Measurements from ENCODE around the gene ITM2C.

ITM2C gene

DNA sequence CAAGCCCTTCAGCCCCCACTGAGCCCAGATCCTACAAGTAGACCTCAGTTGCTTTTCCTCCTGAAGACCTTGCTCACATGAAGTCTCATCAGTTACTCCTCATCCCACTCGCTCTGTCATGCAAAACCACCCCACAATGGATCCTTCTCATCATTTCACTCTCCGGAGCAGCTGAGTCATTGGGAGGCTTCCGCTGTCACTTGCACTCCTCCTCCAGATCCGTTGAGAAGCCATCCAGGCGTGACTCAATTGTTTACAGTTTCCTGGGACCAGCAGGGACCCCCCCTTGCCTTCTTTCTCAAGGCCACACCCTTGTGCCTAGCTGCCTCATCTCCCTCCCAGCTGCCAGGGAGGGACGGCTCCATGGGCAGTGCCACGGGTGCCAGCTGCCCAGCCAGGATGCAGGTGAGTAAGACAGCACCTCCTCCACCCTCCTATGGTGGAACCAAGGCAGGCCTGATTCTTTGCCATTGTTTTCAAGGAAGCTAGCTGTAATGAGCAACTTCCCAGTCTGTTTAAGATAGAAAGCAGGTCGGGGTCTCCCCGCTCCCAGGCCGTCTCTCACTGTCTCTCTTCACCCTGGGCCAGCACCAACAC, 44.0 kb downstream of the ITM2C start:
- Histone ChIP-seq H3K36me3 (ENCODE audit: insufficient read depth, low read length) (no peaks in the 10 kb centered on the region), H3K9ac (ENCODE audit: insufficient read length) (no peak overlapping the region), H3K4me3 (no peak overlapping the region), H3K9me3 (ENCODE audit: low read depth, low read length) (no peaks in the 10 kb centered on the region), H3K27ac (no peak overlapping the region)
- TF ChIP-seq EZH2 (IDR thresholded peaks at IDR 0.05) (no peak), POLR2AphosphoS5 (IDR thresholded peaks at IDR 0.05; ENCODE audit: borderline replicate concordance, low read depth, low read length) (no peak), FOXP2 (optimal IDR thresholded peaks at IDR 0.05; ENCODE audit: control extremely low read depth, extremely low read length, insufficient read depth) (no peak)
- DNase-seq (ENCODE audit: low read depth, low spot score), result no peak

DNA sequence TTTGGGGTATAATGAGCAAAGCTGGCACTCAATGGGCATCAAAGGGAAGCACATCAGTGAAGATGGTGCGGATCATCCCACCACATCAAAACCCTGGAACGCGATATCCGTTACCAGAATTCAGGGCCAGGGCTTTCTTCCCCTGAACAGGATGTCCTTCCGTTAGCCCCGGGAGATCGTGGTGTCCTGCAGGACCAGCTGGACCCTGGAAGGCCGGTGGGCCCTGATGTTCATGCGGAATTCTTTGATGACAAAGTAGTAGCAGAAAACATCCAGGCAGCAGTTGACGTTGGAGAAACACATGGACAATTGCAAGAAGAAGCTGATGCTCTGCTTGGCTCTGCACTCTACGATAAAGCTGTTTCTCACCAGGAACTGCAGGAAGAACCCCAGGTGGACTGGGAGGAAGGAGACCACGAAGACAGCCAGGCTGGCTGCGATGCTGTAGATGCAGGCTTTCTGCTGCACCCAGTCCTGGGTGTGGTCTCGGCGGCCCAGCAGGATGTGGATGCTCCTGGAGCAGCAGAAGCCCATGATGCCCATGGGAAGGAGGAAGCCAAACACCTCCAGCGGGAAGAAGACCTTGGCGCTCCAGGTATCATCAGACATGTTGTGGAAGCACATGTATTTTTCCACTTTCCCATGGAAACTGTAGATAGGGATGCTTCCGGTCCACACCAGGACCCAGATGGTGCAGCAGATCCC, 45.3 kb downstream of the ITM2C start:
- no peaks in the 10 kb centered on the region for H3K36me3 ChIP-seq (ENCODE audit: insufficient read depth, low read length)
- no peak overlapping the region for H3K27ac ChIP-seq
- no peak overlapping the region for H3K9ac ChIP-seq (ENCODE audit: insufficient read length)
- DNase-seq (ENCODE audit: low read depth, low spot score), result no peak
- no peak for TF ChIP-seq FOXP2 (optimal IDR thresholded peaks at IDR 0.05; ENCODE audit: control extremely low read depth, extremely low read length, insufficient read depth)
- TF ChIP-seq POLR2AphosphoS5 (IDR thresholded peaks at IDR 0.05; ENCODE audit: borderline replicate concordance, low read depth, low read length), result no peak
- no peak for TF ChIP-seq EZH2 (IDR thresholded peaks at IDR 0.05)
- no peaks in the 10 kb centered on the region for H3K9me3 ChIP-seq (ENCODE audit: low read depth, low read length)
- no peak overlapping the region for H3K4me3 ChIP-seq

DNA sequence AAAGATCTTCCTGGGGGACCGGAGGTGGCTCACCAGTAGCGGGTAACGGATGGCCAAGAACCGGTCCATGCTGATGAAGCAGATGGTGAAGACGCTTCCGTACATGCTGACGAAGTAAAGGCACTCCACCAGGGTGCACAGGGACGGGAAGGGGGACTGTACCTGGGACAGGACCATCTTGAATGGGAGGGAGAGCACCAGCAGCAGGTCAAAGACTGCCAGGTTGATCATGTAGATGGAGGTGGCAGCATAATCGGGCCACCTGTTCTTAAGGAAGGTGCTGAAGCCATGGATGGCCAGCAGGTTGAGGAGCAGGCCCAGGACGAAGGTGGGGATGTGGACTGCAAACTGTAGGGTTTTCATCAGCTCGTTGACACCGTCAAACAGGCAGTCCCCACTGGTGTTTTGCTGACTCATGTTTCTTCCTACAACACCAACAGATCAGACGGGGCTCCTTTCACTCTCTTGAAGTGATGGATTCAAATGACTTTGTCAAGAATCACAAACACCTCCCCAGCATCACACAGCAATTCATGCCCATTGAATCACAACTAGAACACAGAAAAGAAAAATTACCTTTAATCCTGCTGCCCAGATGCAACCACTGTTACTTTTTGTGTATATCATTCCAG, 45.9 kb downstream of the ITM2C start:
- Histone ChIP-seq H3K9ac (ENCODE audit: insufficient read length) (no peak overlapping the region), H3K4me3 (no peak overlapping the region), H3K36me3 (ENCODE audit: insufficient read depth, low read length) (no peaks in the 10 kb centered on the region), H3K27ac (no peak overlapping the region), H3K9me3 (ENCODE audit: low read depth, low read length) (no peaks in the 10 kb centered on the region)
- TF ChIP-seq FOXP2 (optimal IDR thresholded peaks at IDR 0.05; ENCODE audit: control extremely low read depth, extremely low read length, insufficient read depth) (no peak), EZH2 (IDR thresholded peaks at IDR 0.05) (no peak), POLR2AphosphoS5 (IDR thresholded peaks at IDR 0.05; ENCODE audit: borderline replicate concordance, low read depth, low read length) (no peak)
- DNase-seq (ENCODE audit: low read depth, low spot score), result no peak

DNA sequence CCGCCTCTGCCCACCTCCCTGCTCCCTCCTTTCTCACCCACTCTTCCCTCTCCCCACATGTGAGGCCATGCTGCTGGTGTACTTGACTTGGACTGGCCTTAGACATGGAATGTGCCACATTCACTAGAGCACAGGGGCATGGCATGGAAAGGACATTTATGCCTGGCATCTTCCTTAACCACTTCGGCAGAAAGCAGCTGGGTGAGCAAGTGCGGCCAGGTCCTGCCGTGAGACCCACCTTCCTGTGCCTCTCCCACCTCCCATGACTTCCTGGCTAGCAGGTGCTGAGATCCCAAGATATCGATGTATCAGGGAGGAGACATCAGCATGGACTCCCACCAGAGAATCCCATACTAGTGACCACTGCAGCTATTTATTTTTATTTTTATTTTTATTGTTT, 47.3 kb downstream of the ITM2C start:
- no peak for TF ChIP-seq FOXP2 (optimal IDR thresholded peaks at IDR 0.05; ENCODE audit: control extremely low read depth, extremely low read length, insufficient read depth)
- no peak for TF ChIP-seq POLR2AphosphoS5 (IDR thresholded peaks at IDR 0.05; ENCODE audit: borderline replicate concordance, low read depth, low read length)
- TF ChIP-seq EZH2 (IDR thresholded peaks at IDR 0.05), result no peak
- H3K9me3 ChIP-seq (ENCODE audit: low read depth, low read length), result no peaks in the 10 kb centered on the region
- no peak overlapping the region for H3K4me3 ChIP-seq
- no peaks in the 10 kb centered on the region for H3K36me3 ChIP-seq (ENCODE audit: insufficient read depth, low read length)
- no peak overlapping the region for H3K27ac ChIP-seq
- no peak overlapping the region for H3K9ac ChIP-seq (ENCODE audit: insufficient read length)
- DNase-seq (ENCODE audit: low read depth, low spot score), result no peak

DNA sequence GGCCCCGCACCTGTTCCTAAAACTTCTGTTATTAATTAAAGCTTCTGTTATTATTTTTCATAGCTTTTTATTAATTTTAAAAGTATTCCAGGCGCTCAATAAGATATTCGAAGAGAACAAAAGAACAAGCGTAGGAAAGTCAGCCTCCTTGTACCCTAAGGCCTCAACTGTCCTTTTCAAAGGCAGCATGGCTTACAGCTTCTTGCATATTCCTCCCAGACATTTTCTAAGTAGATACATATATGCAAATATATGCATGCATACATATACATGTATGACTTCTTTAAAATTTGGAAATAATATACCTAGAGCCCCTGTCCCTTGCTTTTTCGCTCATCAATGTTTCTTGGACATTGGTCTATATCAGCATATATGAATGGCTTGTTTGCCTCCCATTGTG, 48.0 kb downstream of the ITM2C start:
- no peak overlapping the region for H3K4me3 ChIP-seq
- H3K9me3 ChIP-seq (ENCODE audit: low read depth, low read length), result no peaks in the 10 kb centered on the region
- no peak overlapping the region for H3K27ac ChIP-seq
- no peak for TF ChIP-seq POLR2AphosphoS5 (IDR thresholded peaks at IDR 0.05; ENCODE audit: borderline replicate concordance, low read depth, low read length)
- TF ChIP-seq EZH2 (IDR thresholded peaks at IDR 0.05), result no peak
- no peak for TF ChIP-seq FOXP2 (optimal IDR thresholded peaks at IDR 0.05; ENCODE audit: control extremely low read depth, extremely low read length, insufficient read depth)
- H3K36me3 ChIP-seq (ENCODE audit: insufficient read depth, low read length), result no peaks in the 10 kb centered on the region
- no peak overlapping the region for H3K9ac ChIP-seq (ENCODE audit: insufficient read length)
- no peak for DNase-seq (ENCODE audit: low read depth, low spot score)

DNA sequence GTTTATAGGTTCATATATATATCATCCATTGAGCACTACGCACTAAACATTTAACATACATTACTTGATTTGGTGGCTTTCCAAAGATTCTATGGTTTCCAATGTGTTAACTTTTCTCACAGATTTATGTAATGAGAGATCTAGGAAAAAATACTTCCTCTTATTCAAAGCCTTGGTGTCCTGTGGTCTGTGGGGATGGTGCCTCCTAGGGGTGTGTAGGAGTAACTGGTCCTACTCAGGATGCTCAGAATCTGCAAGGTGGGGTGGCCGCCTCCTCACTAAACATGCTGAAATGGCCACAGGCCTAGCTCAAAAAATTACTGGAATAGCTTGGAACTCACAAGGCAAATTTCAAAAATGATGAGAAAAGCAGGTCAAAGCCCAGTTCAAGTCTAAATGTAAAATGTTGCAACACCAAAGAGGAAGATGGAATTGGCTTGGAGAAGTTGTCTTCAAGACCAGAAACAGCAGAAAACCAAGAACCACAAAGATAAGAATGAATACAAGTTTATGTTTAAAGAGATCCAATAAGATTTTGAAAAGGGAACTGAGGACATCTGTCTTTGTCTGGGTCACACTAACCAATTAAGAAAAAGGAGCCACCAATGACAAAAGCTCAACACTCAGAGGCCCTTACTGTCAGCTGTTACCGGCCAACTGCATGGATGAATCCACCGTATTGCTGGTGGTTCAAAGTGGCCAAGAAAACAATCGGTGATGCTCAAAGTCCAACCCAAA, 48.8 kb downstream of the ITM2C start:
- TF ChIP-seq FOXP2 (optimal IDR thresholded peaks at IDR 0.05; ENCODE audit: control extremely low read depth, extremely low read length, insufficient read depth) (no peak), EZH2 (IDR thresholded peaks at IDR 0.05) (no peak), POLR2AphosphoS5 (IDR thresholded peaks at IDR 0.05; ENCODE audit: borderline replicate concordance, low read depth, low read length) (no peak)
- no peak overlapping the region for H3K9ac ChIP-seq (ENCODE audit: insufficient read length)
- H3K9me3 ChIP-seq (ENCODE audit: low read depth, low read length), result no peaks in the 10 kb centered on the region
- DNase-seq (ENCODE audit: low read depth, low spot score), result no peak
- H3K4me3 ChIP-seq, result no peak overlapping the region
- H3K27ac ChIP-seq, result no peak overlapping the region
- H3K36me3 ChIP-seq (ENCODE audit: insufficient read depth, low read length), result no peaks in the 10 kb centered on the region

DNA sequence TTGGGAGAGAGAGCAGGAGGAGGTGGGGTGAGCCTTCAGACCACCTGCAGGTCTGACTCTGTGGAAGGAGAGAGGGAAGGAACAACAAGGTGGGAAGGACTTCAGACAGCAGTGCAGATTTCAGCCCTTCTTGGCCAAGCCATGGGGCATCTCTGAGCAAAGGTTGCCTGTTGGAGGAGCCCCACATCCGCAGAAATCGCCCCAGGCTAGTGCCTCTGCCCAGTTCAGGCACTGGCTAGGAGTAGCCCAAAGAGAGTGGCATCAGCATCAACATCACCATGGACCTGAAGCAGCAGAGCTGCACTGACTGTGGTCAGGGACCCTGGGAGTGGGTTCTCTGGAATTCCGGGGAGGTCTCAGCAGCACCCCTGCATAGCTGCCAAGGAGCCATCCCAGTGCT, 50.1 kb downstream of the ITM2C start:
- no peak for DNase-seq (ENCODE audit: low read depth, low spot score)
- Histone ChIP-seq H3K9me3 (ENCODE audit: low read depth, low read length) (no peaks in the 10 kb centered on the region), H3K9ac (ENCODE audit: insufficient read length) (no peak overlapping the region), H3K4me3 (no peak overlapping the region), H3K27ac (no peak overlapping the region), H3K36me3 (ENCODE audit: insufficient read depth, low read length) (no peaks in the 10 kb centered on the region)
- TF ChIP-seq EZH2 (IDR thresholded peaks at IDR 0.05), result no peak

DNA sequence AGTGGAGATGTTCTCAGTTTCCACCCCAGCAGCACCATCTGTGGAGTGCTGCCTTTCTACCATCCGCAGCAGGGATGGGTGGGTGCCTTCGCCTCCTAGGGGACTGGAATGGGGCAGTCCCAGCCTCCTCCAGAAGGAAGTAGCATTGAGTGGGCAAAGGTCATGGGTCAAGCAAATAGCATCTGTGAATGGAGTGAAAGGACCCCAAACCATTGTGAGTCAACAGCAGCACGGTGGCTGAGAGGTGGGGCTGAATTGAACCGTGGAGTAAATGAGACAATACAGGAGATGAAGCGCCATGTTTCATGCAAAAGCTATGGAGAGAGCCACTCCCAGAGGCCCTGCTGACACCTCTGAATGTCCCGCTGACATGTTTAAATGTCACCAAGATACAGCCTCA, 50.6 kb downstream of the ITM2C start:
- H3K36me3 ChIP-seq (ENCODE audit: insufficient read depth, low read length), result no peaks in the 10 kb centered on the region
- no peaks in the 10 kb centered on the region for H3K9me3 ChIP-seq (ENCODE audit: low read depth, low read length)
- H3K9ac ChIP-seq (ENCODE audit: insufficient read length), result no peak overlapping the region
- TF ChIP-seq EZH2 (IDR thresholded peaks at IDR 0.05) (no peak), POLR2AphosphoS5 (IDR thresholded peaks at IDR 0.05; ENCODE audit: borderline replicate concordance, low read depth, low read length) (no peak), FOXP2 (optimal IDR thresholded peaks at IDR 0.05; ENCODE audit: control extremely low read depth, extremely low read length, insufficient read depth) (no peak)
- H3K27ac ChIP-seq, result no peak overlapping the region
- H3K4me3 ChIP-seq, result no peak overlapping the region
- no peak for DNase-seq (ENCODE audit: low read depth, low spot score)

All from SK-N-MC (cell line).